NCI-H1930 (cell line): ENCODE measurements around the gene TSC22D4.
"Not testable (repeated sequence)": the region's sequence is repeated elsewhere in the genome, so short reads cannot be mapped to it uniquely, and the experiment has no call there.

Experiments
- DNase-seq, 2 experiments: peaks; one replicate each; lab custom pipeline; 2025; lab: John Stamatoyannopoulos, UW

The TSC22D4 gene

DNA sequence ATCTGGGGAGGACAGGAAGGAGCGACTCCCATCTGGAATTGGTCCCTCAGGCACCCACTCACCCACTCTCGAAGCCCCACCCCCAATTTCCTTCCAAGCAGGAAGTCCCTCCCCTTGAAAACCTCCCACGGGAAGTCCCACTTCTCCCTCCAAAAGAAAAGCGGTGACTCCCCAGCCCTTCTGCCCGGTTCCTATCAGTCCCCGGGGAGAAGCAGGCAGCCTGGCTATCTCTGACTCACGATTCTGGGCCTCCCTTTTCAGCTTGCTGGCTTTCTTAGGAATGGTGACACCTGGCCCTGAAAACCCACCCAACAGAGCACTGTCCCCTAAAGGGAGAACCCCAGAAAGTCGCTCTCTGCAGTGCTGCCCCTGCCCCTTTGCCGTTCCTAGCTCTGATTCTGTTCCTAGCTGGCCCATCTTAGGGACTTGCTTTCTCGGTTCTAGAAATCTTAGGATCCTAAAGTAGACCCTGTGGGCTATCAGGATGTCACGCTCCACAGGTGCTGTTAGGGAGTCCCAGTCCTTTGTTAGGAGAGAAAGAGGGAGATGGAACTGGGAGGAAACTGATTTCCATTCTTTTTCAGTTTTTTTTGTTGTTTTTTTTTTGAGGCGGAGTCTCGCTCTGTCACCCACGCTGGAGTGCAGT lies 6.0 kb downstream of the TSC22D4 start:
- no peak for DNase-seq

DNA sequence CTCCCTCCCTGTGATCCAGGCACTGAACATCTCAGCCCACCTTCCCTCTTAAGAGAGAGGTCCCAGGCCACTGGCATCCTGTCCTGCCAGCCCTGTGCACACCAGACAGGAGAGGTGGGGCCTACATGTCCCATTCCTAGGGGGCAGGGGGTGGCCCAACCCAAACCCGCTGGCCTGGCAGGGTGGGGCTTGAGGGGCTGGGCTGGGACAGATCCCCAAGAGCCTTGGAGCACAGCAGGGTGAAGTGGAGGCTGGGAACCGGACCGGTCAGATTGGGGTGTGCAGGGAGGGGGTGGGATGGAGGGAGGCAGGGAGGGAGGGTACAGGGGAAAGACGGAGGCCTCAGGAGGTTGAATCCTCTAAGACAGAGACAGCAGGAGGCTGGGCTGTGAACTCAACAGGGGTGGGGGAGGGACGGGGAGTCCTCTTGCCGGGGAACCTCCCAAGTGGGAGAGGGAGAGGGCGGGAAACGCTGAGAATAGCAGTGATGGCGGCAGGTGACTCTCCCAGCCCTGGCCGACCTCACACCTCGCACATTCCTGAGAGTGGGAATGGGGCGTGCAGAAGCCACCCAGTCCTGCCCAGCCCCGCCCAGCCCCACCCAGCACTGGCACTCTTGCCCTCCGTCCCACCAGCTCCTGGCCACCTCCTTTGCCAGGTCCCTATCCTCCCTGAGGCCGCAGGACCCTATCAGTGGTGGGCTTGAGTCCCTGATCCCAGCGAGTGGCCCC lies 6.7 kb downstream of the TSC22D4 start:
- DNase-seq: no peak

DNA sequence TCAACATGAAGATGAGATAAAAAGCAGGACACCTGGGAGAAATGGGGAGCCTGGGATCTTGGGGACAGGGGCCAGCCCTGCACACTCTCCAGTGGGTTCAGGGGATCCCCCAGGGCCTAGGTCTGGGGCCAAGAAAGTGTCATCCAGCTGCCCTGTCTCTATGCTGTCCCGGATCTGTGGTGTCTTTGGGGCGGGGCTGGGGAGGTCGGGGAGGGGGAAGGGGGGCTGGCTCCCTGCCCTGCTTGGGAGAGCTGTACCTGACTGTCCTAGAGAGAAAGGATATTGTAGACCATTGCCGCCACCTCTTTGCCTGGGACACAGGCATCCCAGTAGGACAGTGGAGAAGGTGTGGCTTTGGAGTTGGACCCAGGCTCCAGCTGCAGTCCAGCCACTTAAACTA lies 8.0 kb downstream of the TSC22D4 start:
- DNase-seq: no peak

DNA sequence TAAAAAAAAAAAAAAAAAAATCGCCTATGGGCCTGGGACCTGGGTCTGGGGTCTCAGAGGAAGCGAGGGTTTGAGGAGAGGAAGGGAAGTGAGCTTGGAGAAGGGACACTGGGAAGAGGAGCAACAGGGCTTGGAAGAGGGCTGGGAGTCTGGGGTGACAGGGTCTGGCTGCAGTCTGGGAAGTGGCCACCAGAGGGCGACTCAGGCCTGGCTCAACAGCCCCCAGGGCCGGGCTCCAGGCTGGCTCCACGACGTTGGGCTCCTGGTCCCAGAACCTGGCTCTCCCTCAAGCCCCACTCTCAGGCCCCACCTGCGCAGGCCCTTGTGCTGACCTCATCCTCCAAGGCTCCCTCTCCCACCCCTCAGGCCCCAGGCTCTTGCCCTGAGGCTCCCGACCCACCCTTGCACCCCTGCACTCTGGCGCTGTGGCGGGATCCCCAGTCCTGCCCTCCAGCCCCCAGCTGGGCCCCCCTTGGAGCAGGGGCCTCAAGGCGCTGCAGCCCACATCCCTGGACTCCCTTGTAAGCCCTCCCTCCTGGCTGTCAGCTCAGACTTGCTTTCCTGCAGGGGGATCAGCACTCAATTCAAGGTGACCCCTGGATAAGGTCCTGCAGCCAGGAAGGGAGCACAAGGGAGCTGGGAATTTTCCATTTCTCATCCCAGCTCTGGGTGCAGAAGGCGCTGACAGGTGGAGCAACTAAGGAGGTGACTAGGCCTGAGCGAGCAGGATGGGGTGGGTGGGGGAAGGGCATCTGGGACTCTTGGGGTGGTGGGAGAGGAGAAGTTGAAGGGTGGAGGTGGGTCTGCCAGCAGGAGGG lies 9.6 kb downstream of the TSC22D4 start:
- DNase-seq: peak; percentile 44 to 78

DNA sequence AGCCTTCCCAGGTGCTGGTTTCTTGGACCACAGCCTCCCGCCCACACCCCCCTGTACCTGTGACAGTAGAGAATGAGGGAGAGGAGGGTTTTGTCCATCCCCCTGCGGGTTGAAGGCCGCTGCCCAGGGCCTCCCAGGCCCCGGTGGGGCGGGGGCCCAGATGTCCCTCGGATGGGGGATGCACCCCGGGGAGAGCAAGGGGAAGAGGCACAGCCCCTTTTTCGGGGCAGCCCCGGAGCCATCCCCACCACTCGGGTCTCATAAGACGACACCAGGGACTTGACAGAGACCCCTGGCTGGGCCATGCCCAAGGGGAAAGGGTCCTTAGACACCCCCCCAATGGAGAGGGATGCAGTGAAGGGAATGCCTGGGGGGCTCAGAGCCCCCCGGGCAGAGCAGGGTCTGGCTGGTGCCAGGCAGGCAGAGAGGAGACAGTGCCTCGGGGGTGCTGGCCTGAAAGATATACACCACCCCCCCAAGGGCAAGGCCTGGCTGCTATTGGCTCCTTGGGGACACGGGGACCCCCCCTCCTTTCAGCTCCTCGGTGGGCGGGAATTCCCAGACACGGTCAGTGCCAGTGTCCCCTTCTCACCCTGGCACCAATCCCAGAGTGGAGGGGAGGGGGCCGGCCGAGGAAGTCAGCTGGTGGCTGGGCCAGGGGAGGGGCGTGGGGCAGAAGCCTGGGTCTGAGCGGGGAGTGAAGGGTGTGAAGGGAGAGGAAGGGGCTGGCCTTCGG lies 11.2 kb downstream of the TSC22D4 start:
- DNase-seq: no peak

DNA sequence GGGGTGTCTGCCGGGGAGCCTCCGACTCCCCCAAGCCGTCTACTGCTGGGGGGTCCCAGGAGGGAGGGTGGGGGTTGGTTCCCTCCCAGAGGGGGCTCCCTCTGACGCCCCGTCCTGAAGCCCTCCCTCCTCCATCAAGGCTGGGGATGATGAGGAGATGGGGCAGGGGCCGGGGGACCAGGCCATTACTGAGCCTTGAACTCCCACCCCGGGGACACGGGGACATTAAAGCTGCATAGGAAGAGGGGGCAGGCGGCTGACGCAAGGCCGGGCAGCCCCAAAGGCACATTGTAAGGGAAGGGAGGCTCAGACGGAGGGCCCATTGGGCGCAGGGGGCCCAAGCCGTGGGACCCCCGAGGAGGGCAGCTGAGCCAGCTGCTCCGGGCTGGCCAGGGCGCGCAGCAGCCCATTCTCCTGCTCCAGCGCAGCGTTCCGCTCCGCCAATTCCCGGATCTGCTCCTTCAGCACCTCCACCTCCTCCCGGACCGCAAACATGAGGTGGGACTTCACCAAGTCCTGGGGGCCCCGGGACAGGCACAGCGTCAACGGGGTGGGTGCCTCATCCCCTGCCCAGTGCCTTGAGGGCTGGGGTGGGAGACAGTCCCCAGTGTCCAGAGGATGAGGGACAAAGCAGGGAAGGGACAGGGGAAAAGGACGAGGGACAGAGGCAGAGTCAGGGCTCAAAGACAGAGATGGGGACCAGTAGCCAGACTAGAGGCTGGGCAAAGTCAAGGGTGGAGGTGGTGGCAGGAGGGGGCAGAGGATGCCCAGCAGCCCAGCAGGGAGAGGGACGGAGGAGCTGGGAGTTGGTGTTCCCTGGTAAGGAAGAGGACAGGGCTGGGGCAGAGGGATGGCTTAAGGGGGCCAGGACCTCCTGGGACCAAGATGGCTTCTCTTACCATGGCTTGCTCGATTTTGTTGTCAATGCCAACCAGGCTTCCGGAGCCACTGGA lies 12.1 kb downstream of the TSC22D4 start:
- no peak for DNase-seq

DNA sequence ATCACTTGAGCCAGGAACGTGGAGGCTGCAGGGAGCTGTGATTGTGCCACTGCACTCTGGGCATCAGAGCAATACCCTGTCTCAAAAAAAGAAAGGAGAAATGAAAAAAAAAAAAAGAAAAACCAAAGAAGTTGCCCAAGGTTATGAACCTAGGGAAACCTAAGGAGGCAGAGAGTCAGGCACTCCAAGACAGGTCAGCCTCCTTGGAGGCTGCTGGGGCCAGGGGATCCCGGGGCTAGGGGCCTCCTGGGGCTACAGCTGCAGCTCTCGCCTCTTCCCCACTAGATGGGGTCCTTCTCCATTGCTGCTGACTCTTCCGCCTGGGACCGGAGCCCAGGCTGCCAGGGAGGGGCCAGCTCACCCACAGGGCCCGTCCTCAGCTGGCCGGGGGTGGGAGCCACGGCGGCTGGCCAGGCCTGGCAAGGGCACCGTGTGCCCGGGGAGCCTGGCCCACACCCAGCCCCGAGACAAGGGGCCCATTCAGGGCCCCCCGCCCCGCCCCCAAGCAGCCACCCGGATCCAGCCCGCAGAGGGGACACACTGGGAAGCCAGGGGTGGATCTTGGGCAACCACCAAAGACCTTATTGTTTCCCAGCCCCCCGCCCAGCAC lies 13.2 kb downstream of the TSC22D4 start:
- peak; percentile 63 to 78 for DNase-seq

DNA sequence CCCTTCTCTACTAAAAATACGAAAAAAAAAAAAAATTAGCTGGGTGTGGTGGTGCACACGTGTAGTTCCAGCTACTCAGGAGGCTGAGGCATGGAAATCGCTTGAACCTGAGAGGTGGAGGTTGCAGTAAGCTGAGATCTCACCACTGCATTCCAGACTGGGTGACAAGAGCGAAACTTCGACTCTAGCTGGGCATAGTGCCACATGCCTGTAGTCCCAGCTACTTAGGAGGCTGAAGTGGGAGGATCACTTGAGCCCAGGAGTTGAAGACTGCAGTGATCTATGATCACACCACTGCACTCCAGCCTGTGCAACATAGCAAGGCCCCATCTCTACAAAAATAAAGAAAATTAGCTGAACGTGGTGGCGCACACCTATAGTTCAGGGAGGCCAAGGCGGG lies 13.7 kb downstream of the TSC22D4 start:
- no peak for DNase-seq

DNA sequence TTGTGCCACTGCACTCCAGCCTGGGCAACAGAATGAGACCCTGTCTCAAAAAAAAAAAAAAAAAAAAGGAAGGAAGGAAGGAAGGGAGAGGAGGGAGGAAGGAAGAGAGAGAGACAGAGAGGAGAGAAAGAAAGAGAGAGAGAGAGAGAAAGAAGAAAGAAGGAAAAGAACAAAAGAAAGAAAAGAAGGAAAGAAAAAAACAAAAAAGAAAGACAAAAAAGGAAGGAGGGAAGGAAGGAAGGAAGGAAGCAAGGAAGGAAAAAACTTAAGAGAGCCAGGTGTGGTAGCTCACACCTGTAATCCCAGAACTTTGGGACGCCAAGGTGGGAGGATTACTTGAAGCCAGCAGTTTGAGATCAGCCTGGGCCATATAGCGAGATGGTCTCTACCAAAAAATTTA lies 14.2 kb downstream of the TSC22D4 start:
- no peak for DNase-seq

DNA sequence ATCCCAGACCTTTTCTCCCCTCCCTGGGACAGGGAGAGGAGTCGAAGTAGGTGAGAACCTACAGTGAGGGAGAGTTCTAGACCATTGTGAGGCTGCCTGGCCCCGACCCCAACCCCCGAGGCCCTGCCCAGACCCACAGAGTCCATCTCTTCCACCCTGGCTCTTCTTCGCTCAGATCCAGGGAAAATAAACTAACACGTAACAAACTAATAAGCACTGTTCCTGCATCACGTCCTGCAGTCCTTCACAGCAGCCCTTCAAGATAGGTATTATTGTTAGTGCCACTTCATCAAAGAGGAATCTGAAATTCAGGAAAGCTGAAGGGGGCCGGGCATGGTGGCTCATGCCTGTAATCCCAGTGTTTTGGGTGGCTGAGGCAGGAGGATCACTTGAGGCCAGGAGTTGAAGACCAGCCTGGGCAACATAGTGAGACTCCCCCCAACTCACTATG lies 14.8 kb downstream of the TSC22D4 start, which contains the start of gene SPACDR:
SPACDR (minus strand) TSS at position 51 of the 451 bp plus-strand sequence. CDS start 235 bp downstream, outside the sequence.
- no peak for DNase-seq

DNA sequence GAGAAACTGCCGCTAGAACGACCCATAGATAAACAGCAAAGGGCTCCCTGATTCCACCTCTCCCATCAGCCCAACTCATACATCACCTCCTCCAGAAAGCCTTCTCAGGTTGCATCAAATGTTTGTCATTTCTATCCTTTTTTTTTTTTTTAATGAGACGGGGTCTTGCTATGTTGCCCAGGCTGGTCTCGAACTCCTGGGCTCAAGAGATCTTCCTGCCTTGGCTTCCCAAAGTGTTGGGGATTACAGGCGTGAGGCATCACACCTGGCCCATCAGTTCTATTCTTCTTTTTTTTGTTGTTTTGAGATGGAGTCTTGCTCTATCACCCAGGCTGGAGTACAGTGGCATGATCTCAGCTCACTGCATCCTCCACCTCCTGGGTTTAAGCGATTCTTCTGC lies 22.0 kb downstream of the TSC22D4 start:
- no peak for DNase-seq

DNA sequence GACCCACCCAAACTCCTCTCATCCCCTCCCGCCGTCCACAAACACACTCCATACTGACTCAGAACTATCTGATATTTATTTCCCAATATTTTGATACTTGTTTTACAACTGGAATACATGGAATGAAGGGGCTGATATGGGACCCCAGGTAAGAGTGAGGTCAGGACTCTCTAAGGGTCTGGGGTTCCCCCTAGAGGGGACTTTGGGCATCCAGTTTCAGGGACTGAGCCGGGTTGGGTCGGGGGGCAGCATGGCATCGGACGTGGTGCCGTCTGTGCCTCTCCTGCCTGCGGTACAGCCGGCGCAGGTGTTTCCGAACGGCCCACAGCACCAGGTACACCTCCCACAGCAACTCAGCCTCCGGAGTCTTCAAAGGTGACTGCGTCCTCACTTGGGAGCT lies 22.5 kb downstream of the TSC22D4 start:
- no peak for DNase-seq

DNA sequence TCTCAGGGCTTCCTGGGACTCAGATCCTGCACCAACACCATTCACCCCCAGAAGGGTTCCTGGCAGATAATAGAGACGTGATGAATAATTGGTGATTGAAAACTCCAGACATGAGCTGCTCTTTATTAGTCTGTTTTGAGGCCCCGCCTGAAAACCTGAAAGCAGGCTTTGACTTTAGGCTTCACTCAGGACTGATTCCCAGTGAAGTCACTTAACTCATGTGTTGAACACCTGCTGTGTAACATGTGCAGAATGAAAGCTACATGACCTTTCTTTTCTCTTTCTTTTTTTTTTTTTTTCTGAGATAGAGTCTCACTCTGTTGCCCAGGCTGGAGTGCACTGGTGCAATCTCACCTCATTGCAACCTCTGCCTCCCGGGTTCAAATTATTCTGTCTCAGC lies 23.8 kb downstream of the TSC22D4 start:
- no peak for DNase-seq

DNA sequence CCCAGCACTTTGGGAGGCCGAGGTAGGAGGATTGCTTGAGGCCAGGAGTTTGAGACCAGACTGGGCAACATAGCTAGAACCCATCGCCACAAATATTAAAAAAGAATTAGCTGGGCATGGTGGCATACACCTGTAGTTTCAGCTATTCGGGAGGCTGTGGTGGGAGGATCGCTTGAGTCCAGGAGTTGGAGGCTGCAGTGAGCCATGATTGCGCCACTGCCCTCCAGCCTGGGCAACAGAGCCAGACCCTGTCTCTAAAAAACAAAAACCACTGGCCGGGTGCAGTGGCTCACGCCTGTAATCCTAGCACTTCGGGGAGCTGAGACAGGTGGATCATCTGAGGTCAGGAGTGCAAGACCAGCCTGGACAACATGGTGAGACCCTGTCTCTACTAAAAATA lies 25.2 kb downstream of the TSC22D4 start:
- DNase-seq: not testable (repeated sequence)

DNA sequence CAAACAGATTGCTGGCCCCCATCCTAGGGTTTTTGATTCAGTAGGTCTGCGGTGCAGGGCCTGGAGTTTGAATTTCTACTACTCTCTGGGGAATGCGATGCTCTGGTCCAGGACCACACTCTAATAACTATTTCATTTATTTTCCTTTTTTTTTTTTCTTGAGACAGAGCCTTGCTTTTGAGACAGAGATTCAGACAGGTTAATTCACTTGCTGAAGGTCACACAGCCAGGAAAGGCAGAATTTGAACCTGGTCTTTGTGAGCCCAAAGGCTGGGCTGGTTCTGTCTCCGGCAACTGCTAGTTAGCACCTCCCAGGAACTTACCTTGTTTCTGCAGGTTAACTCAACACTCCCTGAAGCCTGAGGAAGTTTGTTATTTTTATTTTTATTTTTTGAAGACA lies 26.5 kb downstream of the TSC22D4 start:
- no peak for DNase-seq

DNA sequence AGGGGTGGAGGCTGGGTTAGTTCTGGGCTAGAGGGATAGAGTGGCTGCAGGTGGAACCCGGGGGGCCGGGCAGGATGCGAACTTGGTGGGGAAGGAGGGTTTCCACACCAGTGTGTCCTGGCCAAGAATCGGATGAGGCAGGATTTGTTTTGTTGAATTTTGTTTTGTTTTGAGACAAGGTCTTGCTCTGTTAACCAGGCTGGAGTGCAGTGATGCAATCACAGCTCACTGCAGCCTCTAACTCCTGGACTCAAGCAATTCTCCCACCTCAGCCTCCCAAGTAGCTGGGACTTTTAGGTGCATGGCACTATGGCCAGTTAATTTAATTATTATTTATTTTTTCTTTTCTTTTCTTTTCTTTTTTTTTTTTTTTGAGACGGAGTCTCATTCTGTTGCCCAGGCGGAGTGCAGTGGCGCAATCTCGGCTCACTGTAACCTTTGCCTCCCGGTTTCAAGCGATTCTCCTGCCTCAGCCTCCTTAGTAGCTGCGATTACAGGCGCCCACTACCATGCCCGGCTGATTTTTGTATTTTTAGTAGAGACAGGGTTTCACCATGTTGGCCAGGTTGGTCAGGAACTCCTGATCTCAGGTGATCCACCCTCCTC lies 29.7 kb downstream of the TSC22D4 start:
- no peak for DNase-seq

DNA sequence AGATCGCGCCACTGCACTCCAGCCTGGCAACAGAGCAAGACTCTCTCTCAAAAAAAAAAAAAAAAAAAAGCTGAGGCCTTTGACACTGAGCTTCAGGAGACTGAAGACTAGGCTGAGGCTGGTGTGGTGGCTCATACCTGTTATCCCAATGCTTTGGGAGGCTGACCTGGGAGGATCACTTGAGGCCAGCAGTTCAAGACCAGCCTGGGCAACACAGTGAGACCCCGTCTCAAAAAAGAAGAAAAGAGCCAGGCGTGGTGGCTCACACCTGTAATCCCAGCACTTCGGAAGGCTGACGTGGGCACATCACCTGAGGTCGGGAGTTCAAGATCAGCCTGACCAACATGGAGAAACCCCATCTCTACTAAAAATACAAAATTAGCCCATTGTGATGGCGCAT lies 31.7 kb downstream of the TSC22D4 start:
- not testable (repeated sequence) for DNase-seq

DNA sequence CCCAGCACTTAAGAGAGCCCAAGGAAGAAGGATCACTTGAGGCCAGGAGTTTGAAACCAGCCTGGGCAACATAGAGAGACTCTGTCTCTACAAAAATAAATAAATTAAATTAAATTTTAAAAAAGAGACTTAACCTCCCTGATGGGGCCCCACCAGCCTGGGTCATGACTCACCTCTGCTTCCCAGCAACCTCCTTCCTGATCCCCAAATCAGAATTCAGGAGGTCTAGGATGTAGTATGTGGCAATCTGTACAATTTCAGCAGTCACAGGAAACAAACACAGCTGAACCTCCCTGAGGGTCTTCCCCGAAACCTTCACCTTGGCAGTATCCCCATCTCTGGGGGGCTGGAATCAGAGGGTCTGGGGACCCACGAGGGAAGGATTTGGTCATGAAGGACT lies 33.0 kb downstream of the TSC22D4 start:
- DNase-seq: no peak

DNA sequence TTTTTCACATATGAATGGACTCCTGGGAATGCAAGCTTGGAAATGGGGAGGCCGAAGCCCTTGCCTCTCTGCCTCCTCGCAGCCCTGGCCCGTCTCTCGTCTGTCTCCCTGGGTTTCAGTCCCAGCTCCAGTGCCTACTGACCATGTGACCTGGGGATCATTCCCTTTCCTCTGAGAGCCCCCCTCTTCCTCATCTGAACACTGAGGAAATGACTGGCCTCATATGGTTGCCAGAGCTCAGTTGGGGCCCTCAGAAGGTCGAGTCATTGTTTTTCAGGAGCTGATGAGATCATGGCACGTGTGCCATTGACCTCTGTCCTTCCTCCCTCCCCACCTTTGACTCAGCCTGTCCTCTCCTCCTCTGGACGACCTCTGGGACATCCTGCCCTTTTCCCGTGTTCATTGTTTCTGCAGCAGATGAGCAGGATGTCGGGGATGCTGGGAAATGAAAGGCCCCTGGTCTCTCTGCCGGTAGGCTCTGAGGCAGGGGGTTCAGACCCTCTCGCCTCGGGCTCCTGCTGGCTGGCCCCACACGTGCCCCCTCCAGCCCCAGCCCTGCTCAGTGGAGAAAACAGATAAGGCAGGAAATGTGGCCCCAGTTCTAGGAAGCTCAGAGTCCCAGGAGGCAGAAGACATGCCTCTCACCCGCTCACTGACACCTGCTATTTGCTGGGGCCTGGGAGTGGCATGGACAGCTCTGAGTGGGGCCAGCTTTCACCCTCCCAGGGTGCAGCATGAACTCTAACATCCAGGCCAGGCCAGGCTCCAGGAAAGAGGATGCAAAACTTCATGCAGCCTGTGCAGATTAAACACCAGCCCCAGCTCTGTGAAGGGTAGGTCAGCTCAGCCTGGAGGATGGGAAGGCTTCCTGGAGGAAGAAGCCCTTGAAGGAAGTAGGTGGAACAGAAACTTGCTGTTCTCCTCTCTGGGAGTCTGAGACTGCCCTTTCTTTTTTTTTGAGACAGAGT lies 34.4 kb downstream of the TSC22D4 start:
- DNase-seq: no peak
